ENCODE data around the gene IQGAP2.

The IQGAP2 gene

DNA sequence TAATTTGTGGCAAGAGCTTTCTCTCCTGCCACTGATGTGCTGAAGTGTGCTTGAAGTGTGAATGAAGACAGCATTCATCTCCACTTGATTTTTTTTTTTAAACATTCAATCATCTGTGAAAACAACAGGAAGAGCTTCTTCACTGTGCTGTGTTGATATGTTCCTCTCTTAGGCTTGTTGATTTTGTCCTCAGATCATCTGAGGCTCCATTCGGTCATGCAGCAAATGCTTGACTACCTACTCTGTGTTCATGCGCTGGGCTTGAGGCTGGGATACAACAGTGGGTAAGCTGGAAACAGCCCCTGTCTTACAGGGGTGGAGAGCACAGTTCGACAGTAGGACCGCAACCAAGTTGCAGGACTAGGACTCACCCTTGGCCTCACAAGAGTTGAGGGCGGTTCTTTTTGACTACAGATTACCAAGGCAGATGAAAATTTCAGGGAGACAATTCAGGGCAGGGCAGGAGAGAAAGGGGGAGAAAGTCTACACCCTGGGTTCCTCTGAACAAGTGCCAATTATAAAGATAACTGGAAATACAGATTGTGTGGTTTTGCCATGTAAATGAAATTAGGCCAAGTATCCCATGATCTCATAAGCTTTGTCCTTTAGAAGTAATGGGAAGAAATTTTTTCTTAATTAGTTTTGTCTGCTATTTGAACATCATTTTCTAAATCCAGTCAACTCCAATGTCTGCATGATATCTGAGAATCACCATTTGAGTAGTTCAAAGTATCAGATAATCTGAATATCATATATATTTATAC, 281.9 kb downstream of the IQGAP2 start:
- DNase-seq: no peak
- intact Hi-C loops (cut with DNase I): no loop called here

- no peak for DNase-seq
- intact Hi-C loops (cut with DNase I): no loop called here
Observed at GRCh38 chr5:76685704-76686103, 282.6 kb downstream of the IQGAP2 start.

DNA sequence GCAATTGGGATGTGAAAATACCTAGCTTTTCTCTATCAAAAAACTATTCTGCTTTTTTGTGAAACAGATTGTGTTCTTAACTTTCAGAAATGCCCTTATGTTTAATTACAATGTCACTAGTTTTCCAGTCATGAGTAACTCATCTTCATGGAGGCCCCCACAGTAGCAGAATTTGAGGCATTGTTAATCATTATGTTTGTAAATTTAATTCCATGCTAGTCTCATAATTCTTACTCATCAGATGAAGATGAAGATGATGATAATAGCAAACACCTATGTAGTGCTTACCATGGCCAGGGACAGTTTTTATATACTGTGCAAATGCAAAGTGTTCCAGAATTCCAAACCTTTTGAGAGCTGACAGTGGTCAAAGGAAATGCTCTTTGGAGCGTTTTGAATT, 285.1 kb downstream of the IQGAP2 start:
- intact Hi-C loops (cut with DNase I): no loop called here
- no peak for DNase-seq

- no peak for DNase-seq
- intact Hi-C loops (cut with DNase I): no loop called here
Observed at GRCh38 chr5:76688836-76689235, 285.8 kb downstream of the IQGAP2 start.

DNA sequence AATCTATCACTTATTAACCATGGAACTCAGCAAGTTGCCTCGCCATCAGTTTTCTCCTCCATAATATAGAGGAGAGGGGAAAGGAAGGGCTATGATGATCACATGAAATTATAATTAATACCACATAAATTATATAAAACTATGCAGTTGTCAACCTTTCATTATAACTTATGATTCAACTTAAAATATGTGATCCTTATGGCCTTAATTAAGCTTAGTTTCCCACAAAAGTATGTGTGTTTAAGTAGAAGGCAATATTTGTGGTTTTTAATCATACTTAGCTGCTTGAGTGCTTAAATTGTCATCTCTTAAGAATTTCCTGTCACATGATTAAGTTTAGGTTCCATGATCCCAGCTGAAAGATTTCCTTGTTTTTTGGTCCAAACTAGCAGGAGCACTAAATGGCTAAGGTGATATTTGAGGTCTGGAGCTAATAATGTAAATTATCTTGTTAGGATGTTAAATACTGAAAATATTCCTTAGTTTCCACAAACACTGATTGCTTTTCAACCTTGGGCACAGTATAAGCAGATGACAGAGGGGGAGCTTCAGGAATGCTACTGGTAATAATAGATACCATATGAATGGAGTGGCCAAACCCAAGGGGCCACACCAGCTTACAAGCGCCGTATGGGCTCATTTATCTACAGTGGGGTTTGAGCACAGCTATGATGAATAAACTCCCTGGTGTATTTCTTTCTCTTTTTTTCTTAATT, 286.4 kb downstream of the IQGAP2 start:
- intact Hi-C loops (cut with DNase I): no loop called here
- DNase-seq: no peak

- no peak for DNase-seq
- intact Hi-C loops (cut with DNase I): no loop called here
Observed at GRCh38 chr5:76690037-76690679, 287.1 kb downstream of the IQGAP2 start.

DNA sequence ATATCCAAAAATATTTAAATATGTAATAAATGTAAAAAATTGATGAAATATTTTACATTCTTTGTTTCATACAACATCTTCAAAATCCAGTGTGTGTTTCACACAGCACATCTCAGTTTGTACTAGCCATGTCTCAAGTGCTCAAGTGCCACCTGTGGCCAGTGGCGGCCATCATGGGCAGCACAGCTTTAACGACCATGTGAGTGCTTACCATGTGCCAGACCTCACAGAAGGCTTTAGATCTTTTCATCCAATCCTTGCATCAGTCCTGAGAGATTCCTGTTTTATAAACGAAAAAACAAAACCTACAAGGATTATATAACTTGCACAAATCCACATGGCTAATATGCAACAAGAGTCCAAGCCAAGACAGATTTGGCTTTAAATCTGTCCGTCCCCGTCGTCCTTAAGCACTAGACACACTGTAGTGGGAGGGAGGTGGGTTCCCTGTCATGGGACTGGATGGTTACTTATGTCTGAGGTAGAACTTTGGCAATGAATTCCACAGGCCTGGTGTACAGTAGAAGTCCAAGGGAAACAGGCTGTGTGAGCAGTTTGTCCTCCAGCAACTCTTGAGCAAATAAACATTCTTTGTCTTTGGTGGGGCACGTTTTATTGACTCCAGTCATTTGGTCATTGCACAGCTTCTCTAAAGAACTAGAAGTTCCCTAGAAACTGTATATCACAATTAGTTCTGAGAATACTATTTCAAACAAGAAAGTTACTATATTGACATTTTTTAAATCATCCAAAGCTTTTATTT, 287.8 kb downstream of the IQGAP2 start:
- intact Hi-C loops (cut with DNase I): no loop called here
- DNase-seq: no peak

GRCh38 chr5:76691467-76692273, 288.6 kb downstream of the IQGAP2 start:
- intact Hi-C loops (cut with DNase I): no loop called here
- no peak for DNase-seq

DNA sequence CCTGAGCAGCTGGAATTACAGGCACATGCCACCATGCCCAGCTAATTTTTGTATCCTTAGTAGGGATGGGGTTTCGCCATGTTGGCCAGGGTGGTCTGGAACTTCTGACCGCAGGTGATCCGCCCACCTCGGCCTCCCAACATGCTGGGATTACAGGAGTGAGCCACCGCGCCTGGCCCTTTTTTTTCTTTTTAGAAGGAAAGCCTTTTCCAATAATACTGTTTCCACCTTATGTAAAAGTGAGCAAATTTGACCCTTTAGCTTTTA, 289.1 kb downstream of the IQGAP2 start:
- intact Hi-C loops (cut with DNase I): no loop called here

DNA sequence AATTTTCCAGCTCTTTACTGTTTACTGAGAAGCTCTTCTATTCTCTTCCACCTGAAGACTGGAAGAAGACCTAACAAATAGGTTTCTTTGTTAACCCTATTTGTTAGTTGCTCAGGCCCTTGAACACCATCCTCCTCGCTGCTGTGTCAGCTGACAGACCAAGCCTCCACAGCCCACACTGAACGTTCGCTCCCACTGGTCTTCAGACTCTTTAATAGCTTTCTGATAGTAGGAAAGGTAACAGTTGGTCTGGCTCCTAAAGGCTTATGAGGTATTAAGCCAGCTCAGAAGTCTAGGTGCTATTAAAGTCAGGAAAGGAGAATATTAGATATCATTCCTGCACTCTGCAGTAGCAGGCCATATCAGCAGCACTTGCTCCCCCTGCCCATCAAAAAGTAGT, 289.6 kb downstream of the IQGAP2 start:
- intact Hi-C loops (cut with DNase I): no loop called here
- no peak for DNase-seq

More for the DNA sequence above, 289.1 kb downstream of the IQGAP2 start:
- DNase-seq: no peak

- DNase-seq: no peak
- intact Hi-C loops (cut with DNase I): no loop called here
Observed at GRCh38 chr5:76693141-76693540, 290.1 kb downstream of the IQGAP2 start.

GRCh38 chr5:76694317-76694716, 291.2 kb downstream of the IQGAP2 start:
- intact Hi-C loops (cut with DNase I): no loop called here
- DNase-seq: no peak

- intact Hi-C loops (cut with DNase I): no loop called here
- no peak for DNase-seq
Observed at GRCh38 chr5:76695346-76695745, 292.3 kb downstream of the IQGAP2 start.

- DNase-seq: no peak
- intact Hi-C loops (cut with DNase I): no loop called here
Observed at GRCh38 chr5:76696251-76696650, 293.2 kb downstream of the IQGAP2 start.

- DNase-seq: no peak
- intact Hi-C loops (cut with DNase I): no loop called here
Observed at GRCh38 chr5:76697670-76698069, 294.6 kb downstream of the IQGAP2 start.

DNA sequence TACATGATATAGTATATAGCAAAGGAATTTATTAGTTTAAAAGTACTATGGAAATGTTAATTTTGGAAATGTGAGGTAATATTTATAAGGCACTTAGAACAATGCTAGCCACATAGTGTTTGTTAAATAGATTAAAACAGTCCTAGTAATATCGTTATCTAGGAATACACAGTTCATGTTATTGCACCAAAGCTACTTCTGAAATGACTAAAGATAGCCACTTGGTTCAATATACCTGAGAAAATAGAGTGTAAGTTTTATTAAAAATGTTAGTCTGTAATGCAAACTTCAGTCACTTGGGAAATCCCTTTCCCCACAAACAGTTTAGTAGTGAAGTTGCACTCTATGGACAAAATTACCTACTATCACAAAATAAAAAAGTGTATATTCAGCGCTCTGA, 297.5 kb downstream of the IQGAP2 start:
- DNase-seq: no peak
- intact Hi-C loops (cut with DNase I): no loop called here

GRCh38 chr5:76701298-76701697, 298.2 kb downstream of the IQGAP2 start:
- intact Hi-C loops (cut with DNase I): no loop called here
- DNase-seq: no peak

GRCh38 chr5:76703707-76704106, 300.6 kb downstream of the IQGAP2 start:
- intact Hi-C loops (cut with DNase I): no loop called here
- no peak for DNase-seq

DNA sequence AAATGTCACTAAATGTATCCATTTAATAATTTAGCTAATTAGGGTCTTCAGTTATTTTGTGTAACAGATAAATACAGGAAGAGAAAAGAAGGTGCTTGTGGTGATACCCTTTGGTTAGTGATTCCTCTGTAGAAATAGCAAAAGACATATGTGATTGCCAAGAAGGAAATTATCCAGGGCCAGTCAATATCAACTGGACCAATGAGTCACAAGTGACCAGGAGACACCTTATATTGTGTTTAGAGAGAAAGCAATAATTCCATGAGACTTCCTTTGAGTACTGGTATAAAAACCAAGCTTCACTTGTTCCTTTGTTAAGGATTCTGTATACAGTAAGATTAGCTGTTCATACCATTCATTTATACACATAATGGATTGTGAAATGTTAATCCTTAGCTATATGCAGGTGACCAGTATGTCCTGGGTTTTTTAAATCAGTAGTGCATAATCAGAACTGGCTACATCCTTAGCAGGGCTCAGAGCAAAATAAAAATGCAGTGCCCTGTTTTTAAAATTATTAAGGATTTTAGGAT, 301.1 kb downstream of the IQGAP2 start:
- DNase-seq: no peak
- intact Hi-C loops (cut with DNase I): no loop called here

Data from head of caudate nucleus (tissue), 42 donors.